Hepatocyte (in vitro differentiated cells): Measurements from ENCODE around the gene CHCHD6. TPM values are rescaled to one million over a fixed set of nuclear protein-coding genes. Genes with fewer than 3 reads are reported as not detected.

ENCODE experiments used
- DNase-seq: peaks from one replicate; pipeline ENCODE4 v3.0.0-alpha.2; 2016; ENCODE audit warnings: low spot score
- H2AFZ ChIP-seq: fragments of 200-600 bp; sonication (generic); 2 replicates; pipeline ENCODE4 v1.6.0; 2016; ENCODE audit warnings: antibody characterized with exemption, mild to moderate bottlenecking
- H3K27ac ChIP-seq: fragments of 200-600 bp; sonication (generic); 2 replicates; pipeline ENCODE4 v1.5.1; 2016; ENCODE audit warnings: mild to moderate bottlenecking
- H3K27me3 ChIP-seq: fragments of 200-600 bp; sonication (generic); 2 replicates; pipeline ENCODE4 v1.6.1; 2016
- H3K36me3 ChIP-seq: fragments of 200-600 bp; sonication (generic); replicated peaks from 2 replicates; pipeline ENCODE4 v1.5.1; 2016; ENCODE audit warnings: low read depth; ENCODE audit not compliant: insufficient read depth
- H3K4me1 ChIP-seq: fragments of 200-600 bp; sonication (generic); 2 replicates; pipeline ENCODE4 v1.5.1; 2016; ENCODE audit warnings: mild to moderate bottlenecking, moderate library complexity; ENCODE audit not compliant: insufficient read depth
- H3K4me2 ChIP-seq: fragments of 200-600 bp; sonication (generic); 2 replicates; pipeline ENCODE4 v1.6.0; 2016
- H3K4me3 ChIP-seq: fragments of 200-600 bp; sonication (generic); 2 replicates; pipeline ENCODE4 v1.5.1; 2016; ENCODE audit warnings: mild to moderate bottlenecking
- H3K79me2 ChIP-seq: fragments of 200-600 bp; sonication (generic); 2 replicates; pipeline ENCODE4 v1.6.0; 2017; ENCODE audit warnings: mild to moderate bottlenecking
- H3K9me2 ChIP-seq: fragments of 200-600 bp; sonication (generic); replicated peaks from 2 replicates; pipeline ENCODE4 v1.6.0; 2017; ENCODE audit warnings: mild to moderate bottlenecking; ENCODE audit not compliant: insufficient read depth
- H3K9me3 ChIP-seq: fragments of 200-600 bp; sonication (generic); 2 replicates; pipeline ENCODE4 v1.5.1; 2016; ENCODE audit warnings: low read depth, mild to moderate bottlenecking
- H4K20me1 ChIP-seq: fragments of 200-600 bp; sonication (generic); 2 replicates; pipeline ENCODE4 v1.6.0; 2016; ENCODE audit warnings: mild to moderate bottlenecking; ENCODE audit not compliant: insufficient read depth, poor library complexity, severe bottlenecking
- EZH2 ChIP-seq: fragments of 200-600 bp; sonication (generic); IDR thresholded peaks from 2 replicates; pipeline ENCODE4 v1.6.1; 2016; ENCODE audit warnings: antibody characterized with exemption, mild to moderate bottlenecking, borderline replicate concordance
- EZH2phosphoT487 ChIP-seq: fragments of 200-600 bp; sonication (generic); IDR thresholded peaks from one replicate; pipeline ENCODE4 v1.6.1; 2018; ENCODE audit warnings: antibody characterized with exemption, mild to moderate bottlenecking, low read depth, moderate library complexity; ENCODE audit not compliant: unreplicated experiment, severe bottlenecking
- WGBS: methylation state at CpG from one replicate; pipeline ENCODE4 v1.1.6; 2016; ENCODE audit warnings: low lambda C conversion rate; ENCODE audit errors: missing lambda C conversion rate; 5-methylcytosine and 5-hydroxymethylcytosine counted together
- polyA plus RNA-seq: library from polyadenylated mRNA; unstranded; fragments of >200 nt; fragmentation: Nextera tagmentation; extraction: Ambion mirVana; gene quantifications from 2 replicates; pipeline ENCODE4 v1.2.1, GENCODE V29; 2016
- total RNA-seq: library from RNA; depleted of rRNA; stranded (reverse); fragments of >200 nt; gene quantifications from 2 replicates; pipeline ENCODE4 v1.2.3, GENCODE V29; 2014
- TF ChIP-seq, protein P1 (sequence below): fragments of 200-600 bp; sonication (generic); IDR thresholded peaks from 2 replicates; pipeline ENCODE4 v1.5.1; 2016; ENCODE audit warnings: antibody characterized with exemption, mild to moderate bottlenecking; ENCODE audit not compliant: poor library complexity

The CHCHD6 gene
- total and polyA plus RNA-seq, 2 experiments from 2014 or later: 13.8 to 19.7 TPM

DNA sequence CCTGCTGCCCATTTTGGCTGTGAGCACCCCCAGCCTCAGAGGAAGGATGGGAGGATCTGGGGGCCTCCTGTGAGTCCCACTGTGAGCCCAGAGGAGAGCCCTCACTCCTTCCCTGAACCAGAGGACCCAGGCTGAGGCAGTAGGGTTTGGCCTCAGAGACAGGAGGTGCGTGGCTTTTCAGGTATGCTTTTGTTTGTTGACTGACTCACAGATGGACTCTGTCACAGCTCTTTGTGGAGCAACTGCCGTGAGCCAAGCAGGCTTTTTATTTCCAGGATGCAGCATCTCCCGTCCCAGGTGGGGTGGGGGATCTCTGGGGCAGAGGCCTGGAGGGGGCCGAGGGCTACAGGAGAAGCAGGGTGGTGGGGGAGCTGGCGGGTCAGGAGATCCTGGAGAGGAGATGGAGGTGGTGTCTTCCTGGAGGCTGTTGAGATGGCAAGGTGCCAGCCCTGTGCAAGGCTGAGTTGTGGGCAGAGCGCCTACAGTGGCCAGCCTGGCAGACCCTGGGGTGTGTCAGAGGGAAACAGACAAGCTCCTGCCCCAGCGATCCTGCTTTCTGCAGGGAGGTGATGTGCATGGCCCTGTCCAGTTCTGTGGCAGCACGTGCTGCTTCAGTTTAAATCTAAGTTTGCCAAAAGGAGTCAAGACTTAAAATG lies 302.9 kb downstream of the CHCHD6 start:
- H3K27me3 ChIP-seq: no peaks in the 10 kb centered on the region
- H2AFZ ChIP-seq: no peak overlapping the region
- no peak overlapping the region for H3K27ac ChIP-seq
- 93% methylated on average over 8 of the region's 8 CpGs for WGBS
- H3K4me3 ChIP-seq: no peak overlapping the region
- H3K4me1 ChIP-seq: peaks cover 7% of the 10 kb centered on the region
- H3K4me2 ChIP-seq: no peak overlapping the region
- no peaks in the 10 kb centered on the region for H3K9me3 ChIP-seq
- no peaks in the 10 kb centered on the region for H3K36me3 ChIP-seq
- peaks cover 4% of the 10 kb centered on the region for H3K79me2 ChIP-seq
- no peak for DNase-seq
- no peaks in the 10 kb centered on the region for H4K20me1 ChIP-seq
- TF ChIP-seq EZH2phosphoT487 (no peak), EZH2 (no peak)
- TF ChIP-seq, protein P1, sequence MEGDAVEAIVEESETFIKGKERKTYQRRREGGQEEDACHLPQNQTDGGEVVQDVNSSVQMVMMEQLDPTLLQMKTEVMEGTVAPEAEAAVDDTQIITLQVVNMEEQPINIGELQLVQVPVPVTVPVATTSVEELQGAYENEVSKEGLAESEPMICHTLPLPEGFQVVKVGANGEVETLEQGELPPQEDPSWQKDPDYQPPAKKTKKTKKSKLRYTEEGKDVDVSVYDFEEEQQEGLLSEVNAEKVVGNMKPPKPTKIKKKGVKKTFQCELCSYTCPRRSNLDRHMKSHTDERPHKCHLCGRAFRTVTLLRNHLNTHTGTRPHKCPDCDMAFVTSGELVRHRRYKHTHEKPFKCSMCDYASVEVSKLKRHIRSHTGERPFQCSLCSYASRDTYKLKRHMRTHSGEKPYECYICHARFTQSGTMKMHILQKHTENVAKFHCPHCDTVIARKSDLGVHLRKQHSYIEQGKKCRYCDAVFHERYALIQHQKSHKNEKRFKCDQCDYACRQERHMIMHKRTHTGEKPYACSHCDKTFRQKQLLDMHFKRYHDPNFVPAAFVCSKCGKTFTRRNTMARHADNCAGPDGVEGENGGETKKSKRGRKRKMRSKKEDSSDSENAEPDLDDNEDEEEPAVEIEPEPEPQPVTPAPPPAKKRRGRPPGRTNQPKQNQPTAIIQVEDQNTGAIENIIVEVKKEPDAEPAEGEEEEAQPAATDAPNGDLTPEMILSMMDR: no peak
- no peaks in the 10 kb centered on the region for H3K9me2 ChIP-seq

DNA sequence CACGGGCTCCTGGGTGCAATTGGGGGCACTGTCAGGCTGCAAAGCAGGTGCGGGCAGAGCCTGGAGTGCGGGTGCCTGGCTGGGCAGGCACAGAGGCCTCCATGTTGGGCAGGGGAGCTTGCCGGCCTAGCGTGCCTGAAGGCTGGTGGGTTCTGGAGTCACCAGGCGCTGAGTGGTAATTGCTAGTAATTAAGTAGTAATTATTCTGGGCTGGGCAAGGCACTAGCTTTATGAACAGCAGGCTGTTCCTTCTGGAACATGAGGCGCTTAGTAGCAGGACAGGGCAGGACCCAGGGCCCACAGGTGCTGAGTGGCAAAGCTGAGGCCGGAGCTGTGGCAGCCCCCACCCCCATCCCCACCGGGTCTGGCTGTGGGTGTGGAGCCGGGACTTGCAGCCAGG lies 304.2 kb downstream of the CHCHD6 start:
- no peaks in the 10 kb centered on the region for H3K36me3 ChIP-seq
- no peak for DNase-seq
- no peak overlapping the region for H2AFZ ChIP-seq
- no peaks in the 10 kb centered on the region for H4K20me1 ChIP-seq
- no peak for TF ChIP-seq EZH2phosphoT487
- no peak for TF ChIP-seq EZH2
- TF ChIP-seq, protein P1: no peak
- H3K27ac ChIP-seq: no peak overlapping the region
- no peak overlapping the region for H3K4me3 ChIP-seq
- 93% methylated on average over 10 of the region's 10 CpGs for WGBS
- H3K9me3 ChIP-seq: no peaks in the 10 kb centered on the region
- no peak overlapping the region for H3K4me2 ChIP-seq
- H3K79me2 ChIP-seq: no peaks in the 10 kb centered on the region
- no peaks in the 10 kb centered on the region for H3K9me2 ChIP-seq
- no peaks in the 10 kb centered on the region for H3K4me1 ChIP-seq
- H3K27me3 ChIP-seq: no peaks in the 10 kb centered on the region

DNA sequence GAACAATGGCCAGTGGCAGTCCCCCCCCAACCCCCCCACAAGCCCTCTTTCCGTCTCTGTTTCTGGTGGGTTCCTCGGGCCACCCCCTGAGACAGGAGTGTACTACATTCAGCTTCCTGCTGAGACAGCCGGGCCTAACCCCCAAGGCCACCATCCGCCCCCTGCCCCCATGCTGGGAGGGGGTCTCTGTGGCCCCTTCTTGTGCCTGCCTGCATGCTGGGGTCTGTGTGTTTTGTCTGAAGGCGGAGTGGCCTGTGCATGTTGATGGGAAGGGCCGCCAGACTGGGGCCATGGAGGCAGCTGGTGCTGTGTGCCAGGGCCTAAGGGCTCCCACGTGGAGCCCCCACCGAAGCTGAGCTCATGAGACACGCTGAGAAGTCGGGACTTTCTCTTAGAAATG lies 305.5 kb downstream of the CHCHD6 start:
- no peak for TF ChIP-seq EZH2
- TF ChIP-seq, protein P1: no peak
- TF ChIP-seq EZH2phosphoT487: no peak
- 86% methylated on average over 9 of the region's 10 CpGs for WGBS
- Histone ChIP-seq H2AFZ (no peak overlapping the region), H3K79me2 (no peaks in the 10 kb centered on the region), H3K4me2 (no peak overlapping the region), H3K27me3 (no peaks in the 10 kb centered on the region), H3K4me1 (no peaks in the 10 kb centered on the region), H3K36me3 (no peaks in the 10 kb centered on the region), H4K20me1 (no peaks in the 10 kb centered on the region), H3K9me2 (no peaks in the 10 kb centered on the region), H3K9me3 (no peaks in the 10 kb centered on the region), H3K4me3 (no peak overlapping the region), H3K27ac (no peak overlapping the region)
- DNase-seq: no peak

Other genes starting within 250 kb of the CHCHD6 start
- gene ZXDC, start 228.3 kb upstream of the CHCHD6 start, total RNA-seq: 21.0 and 25.0 TPM in 2 replicates
- gene ZXDC, start 228.3 kb upstream of the CHCHD6 start, polyA plus RNA-seq: 22.9 and 24.1 TPM in 2 replicates
- 2.2 and 4.2 TPM in 2 replicates for gene UROC1, start 186.5 kb upstream of the CHCHD6 start, total RNA-seq
- gene UROC1, start 186.5 kb upstream of the CHCHD6 start, polyA plus RNA-seq: 1.5 and 2.3 TPM in 2 replicates
- gene CHST13, start 180.1 kb upstream of the CHCHD6 start, total RNA-seq: 31.5 and 36.0 TPM in 2 replicates
- gene CHST13, start 180.1 kb upstream of the CHCHD6 start, polyA plus RNA-seq: 50.2 and 54.6 TPM in 2 replicates
- not detected in 2 replicates for gene C3orf22, start 145.3 kb upstream of the CHCHD6 start, total RNA-seq
- 0.19 TPM in 1 of 2 replicates, not detected in the other for gene C3orf22, start 145.3 kb upstream of the CHCHD6 start, polyA plus RNA-seq
- gene TXNRD3, start 49.1 kb upstream of the CHCHD6 start, total RNA-seq: 11.1 and 13.1 TPM in 2 replicates
- 9.3 and 10.4 TPM in 2 replicates for gene TXNRD3, start 49.1 kb upstream of the CHCHD6 start, polyA plus RNA-seq